Hepatocyte (in vitro differentiated cells): ENCODE measurements around the gene NCOA4.

Experiments used
- CTCF ChIP-seq: fragments of 200-600 bp; sonication (generic); IDR thresholded peaks from 2 replicates; pipeline ENCODE4 v1.5.1; 2016; ENCODE audit warnings: antibody characterized with exemption, mild to moderate bottlenecking; ENCODE audit not compliant: poor library complexity
- EZH2 ChIP-seq: fragments of 200-600 bp; sonication (generic); IDR thresholded peaks from 2 replicates; pipeline ENCODE4 v1.6.1; 2016; ENCODE audit warnings: antibody characterized with exemption, mild to moderate bottlenecking, borderline replicate concordance
- EZH2phosphoT487 ChIP-seq: fragments of 200-600 bp; sonication (generic); IDR thresholded peaks from one replicate; pipeline ENCODE4 v1.6.1; 2018; ENCODE audit warnings: antibody characterized with exemption, mild to moderate bottlenecking, low read depth, moderate library complexity; ENCODE audit not compliant: unreplicated experiment, severe bottlenecking

DNA sequence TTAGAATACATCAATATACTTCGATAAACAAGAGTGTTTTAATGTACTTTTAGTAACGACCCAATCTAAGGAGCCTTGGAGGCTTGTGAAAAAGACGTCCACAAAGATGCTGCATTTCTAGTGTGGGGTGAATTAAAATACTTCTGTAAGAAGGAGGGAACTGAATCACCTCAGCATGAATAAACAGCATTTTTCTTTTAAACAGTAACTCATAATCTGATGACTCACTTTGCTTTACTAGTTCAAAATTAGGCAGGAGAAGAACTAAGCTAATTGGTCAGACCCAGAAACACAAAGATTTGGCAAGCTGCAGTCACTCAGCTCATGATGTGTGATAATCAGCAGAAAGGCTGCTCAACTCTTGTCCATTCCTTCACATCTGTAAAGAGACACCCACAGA is 24.2 kb downstream of the NCOA4 start:
- TF ChIP-seq CTCF (no peak), EZH2 (no peak), EZH2phosphoT487 (no peak)
